H1 (cell line): ENCODE measurements around the gene USP30.

Experiments
- BACH1 ChIP-seq: IDR thresholded peaks from 2 replicates; pipeline ENCODE4 v1.6.1; 2012; ENCODE audit warnings: low read length, improper control_type of control experiment
- CHD2 ChIP-seq: IDR thresholded peaks from 2 replicates; pipeline ENCODE4 v1.6.1; 2012; ENCODE audit warnings: low read length, improper control_type of control experiment
- EGR1 ChIP-seq: IDR thresholded peaks from 2 replicates; pipeline ENCODE4 v1.6.1; 2011; ENCODE audit warnings: low read depth, low read length, borderline replicate concordance
- FOSL1 ChIP-seq: IDR thresholded peaks from 2 replicates; pipeline ENCODE4 v1.6.1; 2011; ENCODE audit warnings: mild to moderate bottlenecking, low read depth, low read length, moderate library complexity; ENCODE audit not compliant: insufficient read depth
- JUN ChIP-seq: IDR thresholded peaks from 2 replicates; pipeline ENCODE4 v1.6.1; 2011; ENCODE audit warnings: low read depth, mild to moderate bottlenecking, improper control_type of control experiment, low read length
- POLR2A ChIP-seq, 2 experiments: IDR thresholded peaks; 1 replicate in 1 of 2; 2 replicates in 1 of 2; pipeline ENCODE4 v1.6.1; 2011; ENCODE audit warnings: low read depth in 2 of 2, low read length in 2 of 2, mild to moderate bottlenecking in 2 of 2; ENCODE audit errors: control extremely low read depth in 1 of 2
- RAD21 ChIP-seq, 2 experiments: IDR thresholded peaks in 1 of 2; conservative IDR thresholded peaks in 1 of 2; 2 replicates each; pipeline ENCODE4 v1.6.1; 2011; ENCODE audit warnings: low read depth in 2 of 2, low read length in 2 of 2, improper control_type of control experiment in 1 of 2, inconsistent platforms in 1 of 2, mild to moderate bottlenecking in 1 of 2, moderate library complexity in 1 of 2
- SIN3A ChIP-seq, 2 experiments: IDR thresholded peaks in 1 of 2; conservative IDR thresholded peaks in 1 of 2; 2 replicates each; pipeline ENCODE4 v1.6.1; 2011 to 2012; ENCODE audit warnings: low read length in 2 of 2, improper control_type of control experiment in 1 of 2, low read depth in 1 of 2, mild to moderate bottlenecking in 1 of 2
- SP1 ChIP-seq: IDR thresholded peaks from 2 replicates; pipeline ENCODE4 v1.6.1; 2011; ENCODE audit warnings: low read depth, low read length
- TAF1 ChIP-seq: IDR thresholded peaks from 2 replicates; pipeline ENCODE4 v1.6.1; 2011; ENCODE audit warnings: mild to moderate bottlenecking, low read depth, low read length
- TF ChIP-seq, protein P1 (sequence below), 3 experiments: IDR thresholded peaks; 1 replicate in 2 of 3; 2 replicates in 1 of 3; pipeline versions ENCODE4 v1.5.1 to v1.6.1; 2011; ENCODE audit warnings: low read length in 3 of 3, mild to moderate bottlenecking in 3 of 3, inconsistent platforms in 2 of 3, low read depth in 1 of 3, moderate library complexity in 1 of 3; ENCODE audit not compliant: insufficient read depth in 1 of 3; ENCODE audit errors: control extremely low read depth in 1 of 3
- TF ChIP-seq, protein P2 (sequence below): IDR thresholded peaks from 2 replicates; pipeline ENCODE4 v1.6.1; 2012; ENCODE audit warnings: inconsistent platforms
- TF ChIP-seq, protein P3 (sequence below): IDR thresholded peaks from 2 replicates; pipeline ENCODE4 v1.6.1; 2012; ENCODE audit warnings: low read length, inconsistent platforms

DNA sequence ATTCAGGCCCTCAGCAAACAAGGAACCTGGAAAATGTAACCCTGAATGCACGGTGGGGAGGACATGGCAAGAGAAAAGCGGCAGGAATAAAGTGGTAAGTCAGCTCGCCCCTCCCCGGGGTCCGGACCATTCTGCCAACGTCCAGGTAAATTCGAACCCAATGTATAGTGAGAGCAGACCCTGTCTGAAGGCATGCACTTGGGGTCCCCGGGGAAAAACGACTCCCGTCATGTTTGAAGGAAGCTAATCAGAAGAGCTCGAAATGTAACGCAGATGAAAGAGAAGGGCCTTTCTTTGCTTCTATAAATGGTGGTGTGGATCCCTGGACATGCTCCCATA lies 64.2 kb downstream of the USP30 start:
- TF ChIP-seq CHD2 (no peak), FOSL1 (no peak), EGR1 (no peak), POLR2A (IDR thresholded peaks at IDR 0.05; ENCODE audit: control extremely low read depth in 1 of 2, low read depth in 2 of 2, low read length in 2 of 2) (no peak), SP1 (no peak), JUN (no peak), BACH1 (no peak), SIN3A (conservative IDR thresholded peaks at IDR 0.05 in 1 of 2, IDR thresholded peaks at IDR 0.05 in 1 of 2; ENCODE audit: low read depth in 1 of 2, low read length in 2 of 2) (no peak), RAD21 (IDR thresholded peaks at IDR 0.05 in 1 of 2, conservative IDR thresholded peaks at IDR 0.05 in 1 of 2; ENCODE audit: low read depth in 2 of 2, low read length in 2 of 2) (no peak), TAF1 (no peak)
- TF ChIP-seq, protein P1, sequence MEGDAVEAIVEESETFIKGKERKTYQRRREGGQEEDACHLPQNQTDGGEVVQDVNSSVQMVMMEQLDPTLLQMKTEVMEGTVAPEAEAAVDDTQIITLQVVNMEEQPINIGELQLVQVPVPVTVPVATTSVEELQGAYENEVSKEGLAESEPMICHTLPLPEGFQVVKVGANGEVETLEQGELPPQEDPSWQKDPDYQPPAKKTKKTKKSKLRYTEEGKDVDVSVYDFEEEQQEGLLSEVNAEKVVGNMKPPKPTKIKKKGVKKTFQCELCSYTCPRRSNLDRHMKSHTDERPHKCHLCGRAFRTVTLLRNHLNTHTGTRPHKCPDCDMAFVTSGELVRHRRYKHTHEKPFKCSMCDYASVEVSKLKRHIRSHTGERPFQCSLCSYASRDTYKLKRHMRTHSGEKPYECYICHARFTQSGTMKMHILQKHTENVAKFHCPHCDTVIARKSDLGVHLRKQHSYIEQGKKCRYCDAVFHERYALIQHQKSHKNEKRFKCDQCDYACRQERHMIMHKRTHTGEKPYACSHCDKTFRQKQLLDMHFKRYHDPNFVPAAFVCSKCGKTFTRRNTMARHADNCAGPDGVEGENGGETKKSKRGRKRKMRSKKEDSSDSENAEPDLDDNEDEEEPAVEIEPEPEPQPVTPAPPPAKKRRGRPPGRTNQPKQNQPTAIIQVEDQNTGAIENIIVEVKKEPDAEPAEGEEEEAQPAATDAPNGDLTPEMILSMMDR (IDR thresholded peaks at IDR 0.05; ENCODE audit: control extremely low read depth in 1 of 3, insufficient read depth in 1 of 3, low read depth in 1 of 3, low read length in 3 of 3) = no peak
- TF ChIP-seq, protein P2, sequence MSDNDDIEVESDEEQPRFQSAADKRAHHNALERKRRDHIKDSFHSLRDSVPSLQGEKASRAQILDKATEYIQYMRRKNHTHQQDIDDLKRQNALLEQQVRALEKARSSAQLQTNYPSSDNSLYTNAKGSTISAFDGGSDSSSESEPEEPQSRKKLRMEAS = no peak
- TF ChIP-seq, protein P3, sequence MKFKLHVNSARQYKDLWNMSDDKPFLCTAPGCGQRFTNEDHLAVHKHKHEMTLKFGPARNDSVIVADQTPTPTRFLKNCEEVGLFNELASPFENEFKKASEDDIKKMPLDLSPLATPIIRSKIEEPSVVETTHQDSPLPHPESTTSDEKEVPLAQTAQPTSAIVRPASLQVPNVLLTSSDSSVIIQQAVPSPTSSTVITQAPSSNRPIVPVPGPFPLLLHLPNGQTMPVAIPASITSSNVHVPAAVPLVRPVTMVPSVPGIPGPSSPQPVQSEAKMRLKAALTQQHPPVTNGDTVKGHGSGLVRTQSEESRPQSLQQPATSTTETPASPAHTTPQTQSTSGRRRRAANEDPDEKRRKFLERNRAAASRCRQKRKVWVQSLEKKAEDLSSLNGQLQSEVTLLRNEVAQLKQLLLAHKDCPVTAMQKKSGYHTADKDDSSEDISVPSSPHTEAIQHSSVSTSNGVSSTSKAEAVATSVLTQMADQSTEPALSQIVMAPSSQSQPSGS = no peak
